ENCODE results near the gene LAMB4.

The LAMB4 gene

GRCh38 chr7:108102671-108103312 is 27.4 kb downstream of the LAMB4 start:
- Histone ChIP-seq H3K4me1 (ENCODE audit: control insufficient read depth, insufficient read depth, low read length) (peaks cover 21% of the 10 kb centered on the region), H3K27me3 (replicated peaks; ENCODE audit: control insufficient read depth, insufficient read depth, low read length) (no peaks in the 10 kb centered on the region), H3K4me3 (ENCODE audit: low read length) (no peak overlapping the region), H3K36me3 (ENCODE audit: control insufficient read depth, insufficient read depth, low read length, severe bottlenecking) (no peaks in the 10 kb centered on the region), H3K9me3 (ENCODE audit: control insufficient read depth, low read length) (no peaks in the 10 kb centered on the region), H3K9ac (ENCODE audit: low read length) (no peak overlapping the region)
- no peak for DNase-seq (ENCODE audit: low read depth)

GRCh38 chr7:108101759-108102158 is 28.4 kb downstream of the LAMB4 start:
- H3K9ac ChIP-seq (ENCODE audit: low read length) = no peak overlapping the region
- no peaks in the 10 kb centered on the region for H3K27me3 ChIP-seq (replicated peaks; ENCODE audit: control insufficient read depth, insufficient read depth, low read length)
- H3K9me3 ChIP-seq (ENCODE audit: control insufficient read depth, low read length) = no peaks in the 10 kb centered on the region
- no peaks in the 10 kb centered on the region for H3K36me3 ChIP-seq (ENCODE audit: control insufficient read depth, insufficient read depth, low read length, severe bottlenecking)
- H3K4me1 ChIP-seq (ENCODE audit: control insufficient read depth, insufficient read depth, low read length) = peaks cover 21% of the 10 kb centered on the region
- no peak overlapping the region for H3K4me3 ChIP-seq (ENCODE audit: low read length)
- no peak for DNase-seq (ENCODE audit: low read depth)

- peak; percentile 57 for DNase-seq (ENCODE audit: low read depth)
- Histone ChIP-seq H3K4me1 (ENCODE audit: control insufficient read depth, insufficient read depth, low read length) (peaks cover 35% of the 10 kb centered on the region), H3K9me3 (ENCODE audit: control insufficient read depth, low read length) (no peaks in the 10 kb centered on the region), H3K36me3 (ENCODE audit: control insufficient read depth, insufficient read depth, low read length, severe bottlenecking) (no peaks in the 10 kb centered on the region), H3K4me3 (ENCODE audit: low read length) (no peak overlapping the region), H3K9ac (ENCODE audit: low read length) (no peak overlapping the region), H3K27me3 (replicated peaks; ENCODE audit: control insufficient read depth, insufficient read depth, low read length) (no peaks in the 10 kb centered on the region)
Observed at GRCh38 chr7:108099713-108100112, 30.4 kb downstream of the LAMB4 start.

- Histone ChIP-seq H3K4me3 (ENCODE audit: low read length) (no peak overlapping the region), H3K9me3 (ENCODE audit: control insufficient read depth, low read length) (no peaks in the 10 kb centered on the region), H3K36me3 (ENCODE audit: control insufficient read depth, insufficient read depth, low read length, severe bottlenecking) (no peaks in the 10 kb centered on the region), H3K9ac (ENCODE audit: low read length) (no peak overlapping the region), H3K27me3 (replicated peaks; ENCODE audit: control insufficient read depth, insufficient read depth, low read length) (no peaks in the 10 kb centered on the region), H3K4me1 (ENCODE audit: control insufficient read depth, insufficient read depth, low read length) (peaks cover 45% of the 10 kb centered on the region)
- DNase-seq (ENCODE audit: low read depth) = no peak
Observed at GRCh38 chr7:108097703-108098102, 32.5 kb downstream of the LAMB4 start.

GRCh38 chr7:108096996-108097395 is 33.2 kb downstream of the LAMB4 start:
- Histone ChIP-seq H3K4me3 (ENCODE audit: low read length) (no peak overlapping the region), H3K9me3 (ENCODE audit: control insufficient read depth, low read length) (no peaks in the 10 kb centered on the region)

GRCh38 chr7:108094933-108095710 is 35.0 kb downstream of the LAMB4 start:
- no peaks in the 10 kb centered on the region for H3K9me3 ChIP-seq (ENCODE audit: control insufficient read depth, low read length)
- H3K9ac ChIP-seq (ENCODE audit: low read length) = peak overlapping the region; percentile 76
- no peaks in the 10 kb centered on the region for H3K27me3 ChIP-seq (replicated peaks; ENCODE audit: control insufficient read depth, insufficient read depth, low read length)
- H3K4me1 ChIP-seq (ENCODE audit: control insufficient read depth, insufficient read depth, low read length) = peaks cover 42% of the 10 kb centered on the region
- H3K4me3 ChIP-seq (ENCODE audit: low read length) = peak overlapping the region; percentile 45
- DNase-seq (ENCODE audit: low read depth) = peak; percentile 84
- H3K36me3 ChIP-seq (ENCODE audit: control insufficient read depth, insufficient read depth, low read length, severe bottlenecking) = no peaks in the 10 kb centered on the region

More at GRCh38 chr7:108096996-108097395, 33.2 kb downstream of the LAMB4 start:
- no peaks in the 10 kb centered on the region for H3K36me3 ChIP-seq (ENCODE audit: control insufficient read depth, insufficient read depth, low read length, severe bottlenecking)
- peaks cover 45% of the 10 kb centered on the region for H3K4me1 ChIP-seq (ENCODE audit: control insufficient read depth, insufficient read depth, low read length)
- DNase-seq (ENCODE audit: low read depth) = no peak
- no peaks in the 10 kb centered on the region for H3K27me3 ChIP-seq (replicated peaks; ENCODE audit: control insufficient read depth, insufficient read depth, low read length)
- H3K9ac ChIP-seq (ENCODE audit: low read length) = no peak overlapping the region

- peak overlapping the region; percentile 81 for H3K9ac ChIP-seq (ENCODE audit: low read length)
- no peaks in the 10 kb centered on the region for H3K36me3 ChIP-seq (ENCODE audit: control insufficient read depth, insufficient read depth, low read length, severe bottlenecking)
- peak; percentile 89 for DNase-seq (ENCODE audit: low read depth)
- peak overlapping the region; percentile 67 for H3K4me3 ChIP-seq (ENCODE audit: low read length)
- no peaks in the 10 kb centered on the region for H3K9me3 ChIP-seq (ENCODE audit: control insufficient read depth, low read length)
- H3K27me3 ChIP-seq (replicated peaks; ENCODE audit: control insufficient read depth, insufficient read depth, low read length) = no peaks in the 10 kb centered on the region
- peaks cover 34% of the 10 kb centered on the region for H3K4me1 ChIP-seq (ENCODE audit: control insufficient read depth, insufficient read depth, low read length)
Observed at GRCh38 chr7:108094346-108094745, 35.8 kb downstream of the LAMB4 start.

- DNase-seq (ENCODE audit: low read depth) = no peak
- Histone ChIP-seq H3K4me1 (ENCODE audit: control insufficient read depth, insufficient read depth, low read length) (peaks cover 33% of the 10 kb centered on the region), H3K4me3 (ENCODE audit: low read length) (peak overlapping the region; percentile 67), H3K27me3 (replicated peaks; ENCODE audit: control insufficient read depth, insufficient read depth, low read length) (no peaks in the 10 kb centered on the region), H3K36me3 (ENCODE audit: control insufficient read depth, insufficient read depth, low read length, severe bottlenecking) (no peaks in the 10 kb centered on the region), H3K9ac (ENCODE audit: low read length) (peak overlapping the region; percentile 81), H3K9me3 (ENCODE audit: control insufficient read depth, low read length) (no peaks in the 10 kb centered on the region)
Observed at GRCh38 chr7:108093851-108094331, 36.3 kb downstream of the LAMB4 start.

GRCh38 chr7:108093341-108093740 is 36.8 kb downstream of the LAMB4 start:
- Histone ChIP-seq H3K9ac (ENCODE audit: low read length) (peak overlapping the region; percentile 81), H3K9me3 (ENCODE audit: control insufficient read depth, low read length) (no peaks in the 10 kb centered on the region), H3K36me3 (ENCODE audit: control insufficient read depth, insufficient read depth, low read length, severe bottlenecking) (no peaks in the 10 kb centered on the region), H3K4me1 (ENCODE audit: control insufficient read depth, insufficient read depth, low read length) (peaks cover 33% of the 10 kb centered on the region), H3K4me3 (ENCODE audit: low read length) (peak overlapping the region; percentile 67), H3K27me3 (replicated peaks; ENCODE audit: control insufficient read depth, insufficient read depth, low read length) (no peaks in the 10 kb centered on the region)
- DNase-seq (ENCODE audit: low read depth) = peak; percentile 71

GRCh38 chr7:108091461-108091831 is 38.7 kb downstream of the LAMB4 start:
- H3K4me1 ChIP-seq (ENCODE audit: control insufficient read depth, insufficient read depth, low read length) = peaks cover 33% of the 10 kb centered on the region
- H3K9ac ChIP-seq (ENCODE audit: low read length) = no peak overlapping the region
- H3K27me3 ChIP-seq (replicated peaks; ENCODE audit: control insufficient read depth, insufficient read depth, low read length) = no peaks in the 10 kb centered on the region
- H3K4me3 ChIP-seq (ENCODE audit: low read length) = no peak overlapping the region
- H3K36me3 ChIP-seq (ENCODE audit: control insufficient read depth, insufficient read depth, low read length, severe bottlenecking) = no peaks in the 10 kb centered on the region
- no peak for DNase-seq (ENCODE audit: low read depth)
- no peaks in the 10 kb centered on the region for H3K9me3 ChIP-seq (ENCODE audit: control insufficient read depth, low read length)

GRCh38 chr7:108090791-108091460 is 39.2 kb downstream of the LAMB4 start:
- no peak for DNase-seq (ENCODE audit: low read depth)

More at GRCh38 chr7:108090791-108091460, 39.2 kb downstream of the LAMB4 start:
- Histone ChIP-seq H3K36me3 (ENCODE audit: control insufficient read depth, insufficient read depth, low read length, severe bottlenecking) (no peaks in the 10 kb centered on the region), H3K9ac (ENCODE audit: low read length) (no peak overlapping the region), H3K4me3 (ENCODE audit: low read length) (no peak overlapping the region), H3K4me1 (ENCODE audit: control insufficient read depth, insufficient read depth, low read length) (peaks cover 31% of the 10 kb centered on the region), H3K27me3 (replicated peaks; ENCODE audit: control insufficient read depth, insufficient read depth, low read length) (no peaks in the 10 kb centered on the region), H3K9me3 (ENCODE audit: control insufficient read depth, low read length) (no peaks in the 10 kb centered on the region)

Measured in adipocyte (in vitro differentiated cells).